ENCODE results near the gene ARAP2.

The ARAP2 gene

GRCh38 chr4:36267486-36268268 is 23.4 kb upstream of the ARAP2 start:
- DNase-seq (ENCODE audit: low read depth in 2 of 3, low spot score in 1 of 3), result no peak

GRCh38 chr4:36264207-36264826 is 20.0 kb upstream of the ARAP2 start:
- DNase-seq (ENCODE audit: low read depth in 2 of 3, low spot score in 1 of 3), result no peak

GRCh38 chr4:36260731-36261130 is 16.4 kb upstream of the ARAP2 start:
- DNase-seq (ENCODE audit: low read depth in 2 of 3, low spot score in 1 of 3), result no peak

GRCh38 chr4:36256398-36256891 is 12.1 kb upstream of the ARAP2 start:
- DNase-seq (ENCODE audit: low read depth in 2 of 3, low spot score in 1 of 3), result no peak

GRCh38 chr4:36255577-36255976 is 11.3 kb upstream of the ARAP2 start:
- DNase-seq (ENCODE audit: low read depth in 2 of 3, low spot score in 1 of 3), result peak in 2 of 3 donors; percentile 42

- no peak for DNase-seq (ENCODE audit: low read depth in 2 of 3, low spot score in 1 of 3)
Observed at GRCh38 chr4:36254371-36254770, 10.1 kb upstream of the ARAP2 start.

- DNase-seq (ENCODE audit: low read depth in 2 of 3, low spot score in 1 of 3), result no peak
Observed at GRCh38 chr4:36251983-36252382, 7.7 kb upstream of the ARAP2 start.

- DNase-seq (ENCODE audit: low read depth in 2 of 3, low spot score in 1 of 3), result no peak
Observed at GRCh38 chr4:36249610-36250009, 5.3 kb upstream of the ARAP2 start.

- peak; percentile 37 to 56 (median 44) for DNase-seq (ENCODE audit: low read depth in 2 of 3, low spot score in 1 of 3)
Observed at GRCh38 chr4:36243355-36244256, 708 bp downstream of the ARAP2 start.

- DNase-seq (ENCODE audit: low read depth in 2 of 3, low spot score in 1 of 3), result no peak
Observed at GRCh38 chr4:36242629-36243354, 1.5 kb downstream of the ARAP2 start.

- DNase-seq (ENCODE audit: low read depth in 2 of 3, low spot score in 1 of 3), result no peak
Observed at GRCh38 chr4:36241771-36242170, 2.5 kb downstream of the ARAP2 start.

GRCh38 chr4:36237366-36238313 is 6.7 kb downstream of the ARAP2 start:
- no peak for DNase-seq (ENCODE audit: low read depth in 2 of 3, low spot score in 1 of 3)

- DNase-seq (ENCODE audit: low read depth in 2 of 3, low spot score in 1 of 3), result no peak
Observed at GRCh38 chr4:36236159-36236558, 8.2 kb downstream of the ARAP2 start.

- no peak for DNase-seq (ENCODE audit: low read depth in 2 of 3, low spot score in 1 of 3)
Observed at GRCh38 chr4:36235306-36235705, 9.0 kb downstream of the ARAP2 start.

GRCh38 chr4:36233567-36234266 is 10.6 kb downstream of the ARAP2 start:
- no peak for DNase-seq (ENCODE audit: low read depth in 2 of 3, low spot score in 1 of 3)

GRCh38 chr4:36230534-36230933 is 13.8 kb downstream of the ARAP2 start:
- no peak for DNase-seq (ENCODE audit: low read depth in 2 of 3, low spot score in 1 of 3)

GRCh38 chr4:36227913-36228312 is 16.4 kb downstream of the ARAP2 start:
- no peak for DNase-seq (ENCODE audit: low read depth in 2 of 3, low spot score in 1 of 3)

- no peak for DNase-seq (ENCODE audit: low read depth in 2 of 3, low spot score in 1 of 3)
Observed at GRCh38 chr4:36226430-36227227, 17.7 kb downstream of the ARAP2 start.
